NCI-H1417 treated with DMSO at 0.1 percent for 48 hours (cell line): ENCODE data around the gene EML6.
"Not testable (repeated sequence)": the region's sequence is repeated elsewhere in the genome, so short reads cannot be mapped to it uniquely, and the experiment has no call there.

Experiments used
- DNase-seq: peaks from one replicate; lab custom pipeline; 2025; lab: John Stamatoyannopoulos, UW

Gene EML6

GRCh38 chr2:54803783-54804751 is 80.6 kb downstream of the EML6 start:
- DNase-seq, result no peak

GRCh38 chr2:54805255-54805654 is 81.8 kb downstream of the EML6 start:
- no peak for DNase-seq

- DNase-seq, result no peak
Observed at GRCh38 chr2:54806975-54807374, 83.5 kb downstream of the EML6 start.

GRCh38 chr2:54808661-54809060 is 85.2 kb downstream of the EML6 start:
- DNase-seq, result no peak

GRCh38 chr2:54809819-54810218 is 86.4 kb downstream of the EML6 start:
- no peak for DNase-seq

- DNase-seq, result no peak
Observed at GRCh38 chr2:54810246-54810645, 86.8 kb downstream of the EML6 start.

- DNase-seq, result no peak
Observed at GRCh38 chr2:54813584-54813983, 90.1 kb downstream of the EML6 start.

- DNase-seq, result no peak
Observed at GRCh38 chr2:54814389-54815147, 91.1 kb downstream of the EML6 start.

- no peak for DNase-seq
Observed at GRCh38 chr2:54815148-54815539, 91.7 kb downstream of the EML6 start.

GRCh38 chr2:54818226-54818625 is 94.8 kb downstream of the EML6 start:
- no peak for DNase-seq

- no peak for DNase-seq
Observed at GRCh38 chr2:54820558-54820957, 97.1 kb downstream of the EML6 start.

- no peak for DNase-seq
Observed at GRCh38 chr2:54824567-54824966, 101.1 kb downstream of the EML6 start.

- DNase-seq, result no peak
Observed at GRCh38 chr2:54830546-54830945, 107.1 kb downstream of the EML6 start.

GRCh38 chr2:54831480-54831879 is 108.0 kb downstream of the EML6 start:
- DNase-seq, result no peak

GRCh38 chr2:54834721-54835120 is 111.3 kb downstream of the EML6 start:
- no peak for DNase-seq

GRCh38 chr2:54836477-54836876 is 113.0 kb downstream of the EML6 start:
- DNase-seq, result no peak

- DNase-seq, result peak; percentile 38
Observed at GRCh38 chr2:54838585-54839035, 115.1 kb downstream of the EML6 start.

GRCh38 chr2:54839461-54840255 is 116.2 kb downstream of the EML6 start:
- DNase-seq, result no peak

GRCh38 chr2:54840559-54841468 is 117.4 kb downstream of the EML6 start:
- no peak for DNase-seq

GRCh38 chr2:54841500-54841899 is 118.0 kb downstream of the EML6 start:
- DNase-seq, result not testable (repeated sequence)

GRCh38 chr2:54845094-54845493 is 121.6 kb downstream of the EML6 start:
- DNase-seq, result no peak
